Stimulated activated naive CD8-positive, alpha-beta T cell treated with anti-CD3 and anti-CD28 coated beads, Interleukin-15, Interleukin-2, amounts not matched to agents 100 ng/mL and 50 ng/mL, for 24 hours (primary cell): Measurements from ENCODE around the gene GRK5.
A peak's percentile ranks its signal among the peaks of the same experiment; 100 is the strongest.

Source experiments
- H3K27ac Mint-ChIP-seq: one replicate; pipeline ENCODE4 v1.8.0; 2021; ENCODE audit warnings: mild to moderate bottlenecking, mixed read lengths
- H3K27me3 Mint-ChIP-seq: one replicate; pipeline ENCODE4 v1.8.0; 2021; ENCODE audit warnings: mixed read lengths
- H3K36me3 Mint-ChIP-seq: one replicate; pipeline ENCODE4 v1.8.0; 2021; ENCODE audit warnings: low read depth, mixed read lengths
- H3K4me1 Mint-ChIP-seq: one replicate; pipeline ENCODE4 v1.8.0; 2021; ENCODE audit warnings: low read depth, mixed read lengths
- H3K4me3 Mint-ChIP-seq: one replicate; pipeline ENCODE4 v1.8.0; 2021; ENCODE audit warnings: mild to moderate bottlenecking, mixed read lengths
- H3K9me3 Mint-ChIP-seq: one replicate; pipeline ENCODE4 v1.8.0; 2021; ENCODE audit warnings: mixed read lengths

Gene GRK5

DNA sequence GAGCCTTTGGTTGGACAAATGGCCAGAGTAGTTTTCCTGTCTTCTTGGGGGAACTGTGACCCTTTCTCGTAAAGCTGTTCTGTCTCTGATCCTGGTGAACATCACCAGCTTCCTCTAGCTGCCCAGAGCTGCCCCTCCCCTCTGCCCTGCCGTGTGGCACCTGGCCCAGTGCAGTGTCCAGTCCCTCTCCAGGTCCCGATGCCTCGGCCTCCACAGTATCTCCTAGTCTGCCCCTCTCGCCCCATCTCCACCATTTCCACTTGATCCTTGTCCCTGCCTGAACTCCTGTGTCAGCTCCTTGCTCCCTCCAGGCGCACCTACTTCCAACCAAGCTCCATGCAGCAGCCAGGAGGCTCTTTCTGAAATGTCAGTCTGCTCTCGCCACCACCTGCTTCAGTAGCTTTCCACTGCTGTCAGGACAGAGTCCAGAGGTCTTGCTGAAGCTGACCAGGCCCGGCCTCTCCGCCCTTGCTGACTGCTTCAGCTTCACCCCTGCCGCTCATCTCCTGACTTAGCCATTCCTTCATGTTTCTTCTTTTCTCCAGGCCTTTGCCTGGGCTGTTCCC lies 133.6 kb downstream of the GRK5 start:
- H3K27ac Mint-ChIP-seq = peak overlapping the region; percentile 27
- no peaks in the 10 kb centered on the region for H3K9me3 Mint-ChIP-seq
- no peak overlapping the region for H3K4me3 Mint-ChIP-seq
- peaks cover 12% of the 10 kb centered on the region for H3K36me3 Mint-ChIP-seq
- no peaks in the 10 kb centered on the region for H3K27me3 Mint-ChIP-seq
- H3K4me1 Mint-ChIP-seq = peaks cover 32% of the 10 kb centered on the region

DNA sequence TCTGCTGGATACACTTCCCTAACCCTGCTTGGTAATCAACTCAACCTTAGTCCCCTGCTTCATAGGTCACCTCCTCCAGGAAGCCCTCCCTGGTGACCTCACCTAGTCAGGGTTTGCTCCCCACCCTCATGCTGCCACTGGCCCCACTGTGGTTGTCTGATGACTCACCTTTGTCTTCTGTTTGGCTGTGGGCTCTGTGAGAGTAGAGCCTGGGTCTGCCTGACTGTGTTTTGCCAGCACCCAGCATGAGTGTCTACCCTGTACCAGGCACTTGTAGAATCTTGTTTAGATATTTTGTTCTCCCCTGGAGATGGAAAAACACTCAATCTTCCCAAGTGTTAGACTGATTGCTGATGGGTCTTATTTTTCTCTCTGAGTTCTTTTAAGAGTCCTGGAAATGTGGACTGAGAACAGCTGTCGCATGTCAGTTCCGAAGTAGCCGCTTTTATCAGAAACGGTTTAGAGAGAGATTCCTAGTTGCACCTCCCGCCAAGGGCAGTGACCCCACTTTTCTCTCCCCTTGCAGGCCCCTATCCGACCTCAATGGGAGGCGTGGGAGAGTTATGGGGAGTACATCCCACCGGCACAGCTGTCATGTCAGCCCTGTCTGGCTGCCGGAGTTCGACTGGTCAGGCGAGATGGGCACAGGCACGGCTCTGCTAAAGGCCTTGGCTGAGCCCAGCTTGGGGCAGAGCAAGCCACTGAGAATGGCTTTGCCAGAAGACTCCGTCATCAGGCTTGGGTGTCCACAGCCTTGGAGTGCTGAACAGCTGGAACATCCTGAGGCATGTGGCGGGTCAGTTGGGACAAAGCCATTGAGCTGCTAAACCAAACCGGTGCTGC lies 134.3 kb downstream of the GRK5 start:
- no peak overlapping the region for H3K4me3 Mint-ChIP-seq
- peaks cover 32% of the 10 kb centered on the region for H3K4me1 Mint-ChIP-seq
- H3K27ac Mint-ChIP-seq = peak overlapping the region; percentile 27
- H3K36me3 Mint-ChIP-seq = peaks cover 12% of the 10 kb centered on the region
- H3K9me3 Mint-ChIP-seq = no peaks in the 10 kb centered on the region
- no peaks in the 10 kb centered on the region for H3K27me3 Mint-ChIP-seq

DNA sequence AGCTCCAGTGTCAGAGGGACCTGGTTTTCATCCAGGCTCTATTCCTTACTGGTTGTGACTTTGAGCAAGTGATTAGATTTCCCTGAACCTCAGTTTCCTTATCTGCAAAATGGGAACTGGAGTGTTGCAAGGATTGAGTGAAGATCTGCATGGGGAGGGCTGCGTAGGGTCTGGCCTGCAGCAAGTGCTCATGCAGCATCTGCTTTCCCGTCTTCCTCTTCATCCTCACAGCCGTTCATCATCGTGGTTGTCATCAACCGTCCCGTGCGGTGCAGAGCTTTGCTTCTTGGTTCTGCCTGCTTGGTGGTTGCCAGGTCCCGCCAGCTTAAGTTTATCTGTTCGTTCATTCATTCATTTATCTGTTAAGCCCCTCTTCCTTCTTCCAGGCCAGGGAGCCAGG lies 135.0 kb downstream of the GRK5 start:
- Mint-ChIP-seq H3K36me3 (peaks cover 15% of the 10 kb centered on the region), H3K4me3 (no peak overlapping the region), H3K4me1 (peaks cover 32% of the 10 kb centered on the region), H3K9me3 (no peaks in the 10 kb centered on the region), H3K27ac (no peak overlapping the region), H3K27me3 (no peaks in the 10 kb centered on the region)

DNA sequence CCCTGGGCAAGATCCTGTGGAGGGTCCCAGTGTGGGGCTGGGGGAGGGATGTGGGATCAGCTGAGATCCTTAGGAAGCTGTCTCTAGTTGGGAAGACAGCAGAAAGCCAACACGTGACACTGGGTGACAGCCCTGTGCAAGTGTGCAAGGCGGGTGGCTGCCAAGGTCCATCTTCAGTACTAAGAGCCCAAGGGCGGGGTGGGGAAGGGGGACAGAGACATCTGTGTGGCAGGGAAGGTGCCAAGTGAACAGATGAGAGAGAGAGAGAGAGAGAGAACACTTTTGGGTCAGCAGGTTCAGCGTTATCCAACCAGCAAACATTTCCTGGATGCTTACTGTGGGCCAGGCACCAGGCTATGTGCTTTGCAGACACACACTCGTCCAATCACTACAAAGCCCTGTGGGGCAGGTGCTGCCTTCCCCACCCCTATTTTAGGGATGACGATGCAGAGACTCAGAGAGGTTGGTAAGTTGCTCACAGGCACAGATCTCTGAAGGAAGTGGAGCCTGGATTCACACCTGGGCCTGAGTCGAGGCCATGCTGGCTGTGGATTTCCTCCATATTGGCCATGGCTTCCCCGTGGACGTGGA lies 135.7 kb downstream of the GRK5 start:
- Mint-ChIP-seq H3K27ac (no peak overlapping the region), H3K36me3 (peaks cover 19% of the 10 kb centered on the region), H3K27me3 (no peaks in the 10 kb centered on the region), H3K4me1 (peaks cover 29% of the 10 kb centered on the region), H3K4me3 (no peak overlapping the region), H3K9me3 (no peaks in the 10 kb centered on the region)

DNA sequence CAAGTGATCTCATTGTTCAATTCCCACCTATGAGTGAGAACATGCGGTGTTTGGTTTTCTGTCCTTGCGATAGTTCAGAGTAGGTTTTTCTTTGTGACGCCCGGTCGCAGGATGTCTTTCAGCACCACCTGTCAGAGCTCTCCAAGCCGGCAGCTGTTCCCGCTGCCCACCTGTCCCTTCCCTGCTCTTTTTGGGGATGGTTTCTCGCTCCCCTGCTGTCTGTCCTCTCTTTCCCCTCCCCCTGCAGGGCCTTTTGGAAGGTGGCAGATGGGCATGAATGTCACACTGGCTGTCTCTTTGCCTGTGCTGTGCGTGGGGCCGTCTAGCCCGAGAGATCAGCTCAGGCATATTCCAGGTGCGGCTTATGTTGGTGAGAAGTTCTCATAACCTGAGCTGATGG lies 137.0 kb downstream of the GRK5 start:
- Mint-ChIP-seq H3K9me3 (no peaks in the 10 kb centered on the region), H3K27me3 (no peaks in the 10 kb centered on the region), H3K4me3 (no peak overlapping the region), H3K36me3 (peaks cover 25% of the 10 kb centered on the region), H3K27ac (no peak overlapping the region), H3K4me1 (peaks cover 29% of the 10 kb centered on the region)

DNA sequence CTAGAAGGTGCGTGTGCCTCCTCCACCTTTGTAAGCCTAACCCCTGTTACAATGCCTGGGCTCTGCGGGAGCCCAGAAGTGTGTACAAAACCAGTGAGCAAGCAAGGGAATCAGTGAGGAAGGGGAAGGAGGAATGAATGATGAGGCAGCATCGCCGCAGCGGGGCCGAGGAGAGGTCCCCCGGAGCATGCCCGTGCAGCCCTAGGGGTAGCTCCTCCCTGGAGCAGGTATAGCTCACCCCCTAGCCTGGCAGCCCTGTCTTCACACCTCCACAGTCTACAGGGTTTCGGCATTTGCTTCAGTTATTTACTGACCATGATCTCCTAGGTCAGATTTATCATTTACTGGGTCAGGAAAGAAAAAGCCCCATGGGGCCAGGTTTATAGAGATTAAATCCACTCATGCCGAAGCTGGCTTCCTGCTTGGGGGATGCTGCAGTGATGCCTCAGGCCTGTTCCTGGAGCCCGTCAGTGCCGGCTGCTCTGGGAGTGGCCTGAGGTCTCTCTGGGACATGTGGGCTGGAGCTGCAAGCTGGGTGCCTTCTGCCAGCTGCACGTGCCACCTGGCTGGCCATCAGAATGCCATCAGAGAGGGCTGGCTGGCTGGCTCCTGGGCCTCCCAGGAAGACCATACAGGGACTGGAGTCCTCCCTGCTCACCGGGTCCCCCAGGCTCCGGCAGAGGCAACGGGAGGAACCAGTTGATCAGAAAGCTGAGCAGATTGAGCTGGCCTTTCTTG lies 138.9 kb downstream of the GRK5 start:
- Mint-ChIP-seq H3K27ac (no peak overlapping the region), H3K4me1 (peaks cover 20% of the 10 kb centered on the region), H3K27me3 (no peaks in the 10 kb centered on the region), H3K9me3 (peaks cover under 1% of the 10 kb centered on the region), H3K4me3 (no peak overlapping the region), H3K36me3 (peaks cover 35% of the 10 kb centered on the region)

DNA sequence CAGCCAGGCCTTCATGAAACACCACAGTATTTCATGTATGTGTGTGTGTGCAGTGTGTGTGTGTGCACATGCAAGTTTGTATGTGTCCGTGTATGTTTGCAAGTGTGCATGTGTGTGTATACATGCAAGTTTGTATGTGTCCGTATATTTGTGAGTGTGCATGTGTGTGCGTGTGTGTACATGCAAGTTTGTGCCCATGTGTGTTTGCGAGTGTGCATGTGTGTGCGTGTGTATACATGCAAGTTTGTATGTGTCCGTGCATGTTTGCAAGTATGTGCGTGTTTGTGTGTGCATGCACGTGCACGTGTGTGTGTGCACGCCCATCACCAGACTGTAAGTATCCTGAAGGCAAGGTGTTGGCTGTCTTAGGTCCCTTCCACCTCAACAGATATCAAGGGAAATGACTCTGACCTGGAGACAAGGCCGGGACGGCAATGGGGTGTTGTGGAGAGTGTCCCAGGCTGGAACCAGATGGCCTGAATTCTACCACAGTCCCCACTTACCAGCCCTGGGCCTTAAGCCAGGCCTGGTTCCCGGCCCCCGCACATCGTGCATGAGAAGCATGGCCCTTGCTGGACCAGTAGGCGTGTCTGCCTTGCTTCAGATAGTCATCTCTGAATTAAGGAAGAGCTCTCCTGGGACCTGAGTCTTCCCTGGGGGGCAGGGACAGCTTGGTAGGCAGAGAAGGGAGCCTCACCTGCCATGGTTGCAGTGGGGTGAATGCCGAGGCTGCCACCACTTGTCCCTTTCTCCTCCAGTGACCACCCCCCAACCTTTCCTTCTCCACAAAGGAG lies 140.0 kb downstream of the GRK5 start:
- Mint-ChIP-seq H3K36me3 (peaks cover 43% of the 10 kb centered on the region), H3K4me1 (peaks cover 11% of the 10 kb centered on the region), H3K9me3 (peaks cover 11% of the 10 kb centered on the region), H3K27ac (peak overlapping the region; percentile 58), H3K27me3 (no peaks in the 10 kb centered on the region), H3K4me3 (no peak overlapping the region)

DNA sequence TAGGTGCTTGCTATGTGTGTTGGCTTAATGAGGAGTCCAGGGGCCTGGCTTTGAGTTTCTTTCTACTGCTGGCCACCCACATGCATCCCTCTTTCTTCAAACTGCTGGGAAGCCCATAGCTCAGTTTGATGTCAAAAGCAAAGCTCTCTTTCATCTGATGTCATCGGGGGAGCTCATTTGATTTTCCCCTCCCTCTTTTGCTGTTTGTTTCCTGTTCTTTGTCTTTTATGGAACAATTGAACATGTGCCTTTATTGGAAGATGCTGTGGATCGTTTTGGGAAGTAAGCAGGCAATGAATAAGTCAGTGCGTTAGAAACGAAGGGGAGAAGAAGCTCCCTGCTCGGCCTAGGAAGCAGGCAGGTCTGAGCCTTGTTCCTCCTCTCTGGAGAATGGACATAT lies 140.7 kb downstream of the GRK5 start:
- Mint-ChIP-seq H3K27ac (no peak overlapping the region), H3K27me3 (no peaks in the 10 kb centered on the region), H3K4me1 (peaks cover 8% of the 10 kb centered on the region), H3K4me3 (no peak overlapping the region), H3K9me3 (peaks cover 15% of the 10 kb centered on the region), H3K36me3 (peaks cover 50% of the 10 kb centered on the region)

DNA sequence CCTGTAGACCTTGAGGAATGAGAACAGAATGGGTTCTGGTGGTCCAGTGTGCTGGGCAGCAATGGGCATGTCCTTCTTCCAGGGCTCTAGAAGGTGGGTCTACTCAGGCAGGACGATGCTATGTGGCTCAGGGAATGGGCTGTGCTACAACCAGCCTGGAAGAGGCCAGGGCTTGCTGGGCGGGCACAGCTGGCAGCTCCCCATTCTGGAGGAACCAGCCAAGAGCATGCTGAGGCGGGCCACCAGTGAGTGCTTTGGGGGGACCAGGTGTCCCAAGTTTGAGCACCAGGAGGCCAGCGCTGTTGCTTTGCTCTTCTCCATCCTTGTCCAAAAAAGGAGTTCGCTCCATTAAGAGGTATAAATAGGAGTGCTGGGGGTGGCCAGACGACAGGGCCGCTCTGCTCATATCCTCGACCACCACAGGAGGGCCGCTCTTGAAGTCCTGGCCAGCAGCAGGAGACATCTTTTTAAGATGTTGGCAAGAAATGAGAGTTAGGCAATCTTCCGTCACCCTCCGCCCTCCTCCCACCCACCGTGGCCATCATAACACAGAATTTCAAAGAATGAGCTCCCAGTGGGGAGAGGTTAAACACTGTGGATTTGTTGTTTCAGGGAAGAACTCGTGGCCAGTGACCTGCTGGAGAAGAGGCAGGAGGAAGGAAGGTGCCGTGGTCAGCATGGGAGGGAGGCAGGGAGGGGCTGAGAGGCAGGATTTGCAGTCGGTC lies 141.3 kb downstream of the GRK5 start:
- H3K27me3 Mint-ChIP-seq = no peaks in the 10 kb centered on the region

DNA sequence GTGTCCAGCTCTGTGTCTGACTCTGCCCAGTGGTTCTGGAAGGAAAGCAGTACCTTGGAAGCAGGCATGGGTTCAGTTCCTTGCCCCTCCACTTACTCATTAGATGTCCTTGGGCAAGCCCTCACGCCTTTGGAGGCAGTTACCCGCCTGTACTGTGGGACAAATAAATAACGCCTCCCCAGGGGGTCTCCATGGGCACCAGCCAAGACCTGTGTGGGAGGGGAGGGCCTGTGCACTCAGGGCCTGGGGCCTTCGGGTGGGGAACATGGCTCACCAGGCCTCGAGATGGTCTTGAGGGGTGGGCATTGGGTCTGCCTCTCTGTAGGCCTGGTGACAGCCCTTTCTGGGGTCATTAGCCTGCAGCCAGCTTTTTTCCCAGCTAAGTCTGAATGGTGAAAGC lies 142.0 kb downstream of the GRK5 start:
- no peaks in the 10 kb centered on the region for H3K27me3 Mint-ChIP-seq
- peaks cover 6% of the 10 kb centered on the region for H3K4me1 Mint-ChIP-seq
- no peak overlapping the region for H3K27ac Mint-ChIP-seq
- H3K36me3 Mint-ChIP-seq = peaks cover 50% of the 10 kb centered on the region
- H3K9me3 Mint-ChIP-seq = peaks cover 15% of the 10 kb centered on the region
- no peak overlapping the region for H3K4me3 Mint-ChIP-seq

More for the DNA sequence above, 141.3 kb downstream of the GRK5 start:
- Mint-ChIP-seq H3K36me3 (peaks cover 50% of the 10 kb centered on the region), H3K9me3 (peaks cover 15% of the 10 kb centered on the region), H3K27ac (no peak overlapping the region), H3K4me3 (no peak overlapping the region), H3K4me1 (peaks cover 8% of the 10 kb centered on the region)

DNA sequence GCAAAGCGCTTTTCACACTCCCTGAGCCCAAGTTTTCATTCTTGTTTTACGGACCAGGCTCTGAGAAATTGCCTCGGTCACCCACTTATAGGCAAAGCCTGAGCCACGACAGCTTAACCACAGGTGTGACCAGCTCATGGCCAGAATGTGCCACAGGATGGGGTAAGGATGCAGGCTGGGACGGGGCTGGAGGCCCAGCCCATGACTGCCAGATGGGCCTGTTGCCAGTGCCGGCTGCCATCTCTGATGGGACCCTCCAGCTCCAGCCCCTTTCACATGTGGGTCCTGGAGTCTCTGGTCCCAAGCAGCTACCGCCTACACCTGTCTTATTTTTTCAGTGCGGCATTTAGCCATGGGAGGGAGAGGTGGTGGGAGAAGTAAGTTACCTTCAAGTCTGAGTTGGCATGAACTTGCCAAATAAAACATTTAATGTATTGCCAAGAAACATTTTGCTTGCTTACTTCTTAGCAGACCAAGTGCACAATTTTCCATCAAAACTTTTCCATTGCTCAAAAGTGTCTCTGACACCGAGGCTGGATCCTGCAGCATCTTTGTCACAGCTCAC lies 142.6 kb downstream of the GRK5 start:
- Mint-ChIP-seq H3K27ac (no peak overlapping the region), H3K4me3 (no peak overlapping the region), H3K27me3 (no peaks in the 10 kb centered on the region), H3K36me3 (peaks cover 50% of the 10 kb centered on the region), H3K9me3 (peaks cover 15% of the 10 kb centered on the region), H3K4me1 (peaks cover 4% of the 10 kb centered on the region)

DNA sequence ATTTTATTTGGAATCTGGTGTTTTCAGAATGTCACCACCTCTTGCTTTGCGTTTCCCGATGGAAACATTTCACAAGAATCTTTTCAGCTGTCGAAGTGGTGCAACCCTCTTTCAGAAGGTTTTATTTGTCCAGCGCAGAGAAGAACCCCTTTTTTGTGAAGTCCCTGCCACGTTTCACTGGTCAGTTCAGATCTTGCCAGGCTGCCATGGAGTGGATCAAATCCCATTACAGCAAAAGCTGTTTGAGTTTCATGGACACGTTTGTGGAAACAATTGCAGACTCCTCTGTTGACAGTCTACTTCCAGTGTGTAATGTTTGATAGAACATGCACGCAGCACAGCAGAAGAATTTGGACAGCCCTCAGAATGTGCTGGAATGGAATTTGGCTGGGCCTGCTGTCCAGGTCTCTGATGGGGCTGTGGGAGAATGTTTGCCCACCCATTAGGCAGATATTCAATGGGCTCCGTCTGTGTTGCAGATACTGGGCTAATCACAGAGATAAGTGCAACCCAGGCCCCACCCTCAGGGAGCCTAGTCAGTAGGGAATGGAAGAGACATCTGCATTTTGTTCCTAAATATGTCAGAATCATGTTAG lies 143.2 kb downstream of the GRK5 start:
- Mint-ChIP-seq H3K36me3 (peaks cover 47% of the 10 kb centered on the region), H3K27me3 (no peaks in the 10 kb centered on the region), H3K4me1 (peaks cover 4% of the 10 kb centered on the region), H3K9me3 (peaks cover 17% of the 10 kb centered on the region), H3K27ac (no peak overlapping the region), H3K4me3 (no peak overlapping the region)

DNA sequence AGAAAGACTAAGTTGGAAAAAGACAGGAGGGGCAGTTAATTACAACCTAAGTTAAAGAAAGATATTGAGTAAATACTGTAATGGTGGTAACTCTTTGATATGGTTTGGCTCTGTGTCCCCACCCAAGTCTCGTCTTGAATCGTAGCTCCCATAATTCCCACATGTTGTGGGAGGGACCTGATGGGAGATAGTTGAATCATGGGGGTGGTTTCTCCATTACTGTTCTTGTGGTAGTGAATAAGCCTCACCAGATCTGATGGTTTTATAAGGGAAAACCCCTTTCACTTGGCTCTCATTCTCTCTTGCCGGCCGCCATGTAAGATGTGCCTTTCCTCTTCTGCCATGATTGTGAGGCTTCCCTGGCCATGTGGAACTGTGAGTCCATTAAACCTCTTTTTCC lies 143.8 kb downstream of the GRK5 start:
- H3K36me3 Mint-ChIP-seq = peaks cover 53% of the 10 kb centered on the region
- no peak overlapping the region for H3K27ac Mint-ChIP-seq

More for the DNA sequence above, 143.8 kb downstream of the GRK5 start:
- peaks cover 23% of the 10 kb centered on the region for H3K9me3 Mint-ChIP-seq
- peaks cover 4% of the 10 kb centered on the region for H3K4me1 Mint-ChIP-seq
- no peak overlapping the region for H3K4me3 Mint-ChIP-seq
- H3K27me3 Mint-ChIP-seq = no peaks in the 10 kb centered on the region
